H1 (cell line): Measurements from ENCODE around the gene P3H1. TPM values are rescaled to one million over a fixed set of nuclear protein-coding genes. Genes with fewer than 3 reads are reported as not detected.

Experiments
- ATF3 ChIP-seq: IDR thresholded peaks from 2 replicates; pipeline ENCODE4 v1.6.1; 2011; ENCODE audit warnings: low read depth, mild to moderate bottlenecking, low read length; ENCODE audit not compliant: insufficient read depth
- EGR1 ChIP-seq: IDR thresholded peaks from 2 replicates; pipeline ENCODE4 v1.6.1; 2011; ENCODE audit warnings: low read depth, low read length, borderline replicate concordance
- KDM1A ChIP-seq: fragments of 200-600, 300-600 bp; sonication (generic); IDR thresholded peaks from 2 replicates; pipeline ENCODE4 v1.7.1; 2016; ENCODE audit warnings: mild to moderate bottlenecking, low read length, borderline replicate concordance
- TAF7 ChIP-seq: optimal IDR thresholded peaks from 2 replicates; pipeline ENCODE3; 2011; ENCODE audit warnings: low read depth, mild to moderate bottlenecking, inconsistent platforms, low read length, moderate library complexity, borderline replicate concordance
- TEAD4 ChIP-seq: IDR thresholded peaks from 2 replicates; pipeline ENCODE4 v1.6.1; 2012; ENCODE audit warnings: low read depth, low read length, inconsistent platforms, mixed read lengths
- USF2 ChIP-seq: IDR thresholded peaks from 2 replicates; pipeline ENCODE4 v1.6.1; 2011; ENCODE audit warnings: low read length, improper control_type of control experiment
- polyA plus RNA-seq, 7 experiments: library from polyadenylated mRNA; depleted of rRNA in 3 of 7; stranded (reverse) in 5 of 7; unstranded in 2 of 7; fragments of >200 nt in 5 of 7; fragments of 200-250 nt in 2 of 7; gene quantifications; 1 replicate in 5 of 7; 2 replicates in 1 of 7; 4 replicates in 1 of 7; pipeline versions ENCODE4 v1.2.1 to v1.2.3, GENCODE V29; 2011 to 2013; ENCODE audit warnings: missing spikeins in 2 of 7, mixed read lengths in 2 of 7
- total RNA-seq: library from RNA; stranded (reverse); fragmentation: NEBNext Ultra II Directional; extraction: Animal tissue kit (Norgen Biotek cat#: 25700); gene quantifications from 2 replicates; pipeline ENCODE4 v1.2.1, GENCODE V29; 2021

Gene P3H1
- total and polyA plus RNA-seq, 2 of the 8 experiments (the other 6 are each of a cell fraction or from before 2014, with no cell fraction given) = 58.4 to 87.5 TPM

- TF ChIP-seq USF2 (no peak), TAF7 (no peak), EGR1 (no peak), ATF3 (no peak), TEAD4 (no peak), KDM1A (no peak)
These were observed 16.3 kb upstream of the P3H1 start (continued) for GRCh38 chr1:42783092-42783491.
